GM15510 (cell line): ENCODE measurements around the gene TUB.

Source experiments
- POLR2A ChIP-seq: IDR thresholded peaks from 3 replicates; pipeline ENCODE4 v1.6.1; 2011; ENCODE audit warnings: borderline replicate concordance; ENCODE audit not compliant: insufficient read length; ENCODE audit errors: extremely low read depth

Gene TUB

GRCh38 chr11:8089791-8090510, 8.9 kb downstream of the TUB start:
- TF ChIP-seq POLR2A, result no peak

DNA sequence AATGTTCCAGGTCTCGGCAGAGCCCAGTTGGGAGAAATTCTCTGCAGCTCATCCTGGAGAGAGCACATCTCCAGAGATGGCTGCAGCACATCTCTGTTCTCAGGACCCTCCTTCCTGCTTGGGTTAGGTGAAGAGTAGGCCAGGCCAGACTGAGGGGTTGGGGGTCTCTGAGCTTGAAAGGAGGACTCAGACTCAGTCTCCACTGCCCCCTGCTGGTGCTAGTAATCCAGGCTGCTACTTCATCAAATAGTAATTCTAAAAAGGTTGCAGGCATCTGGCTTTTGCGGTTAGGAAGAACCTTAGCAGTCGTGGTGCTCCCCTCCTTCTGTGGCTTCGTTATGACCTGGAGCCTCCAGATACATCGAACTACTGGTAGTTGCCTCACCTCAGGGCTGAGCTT, 9.7 kb downstream of the TUB start:
- no peak for TF ChIP-seq POLR2A

DNA sequence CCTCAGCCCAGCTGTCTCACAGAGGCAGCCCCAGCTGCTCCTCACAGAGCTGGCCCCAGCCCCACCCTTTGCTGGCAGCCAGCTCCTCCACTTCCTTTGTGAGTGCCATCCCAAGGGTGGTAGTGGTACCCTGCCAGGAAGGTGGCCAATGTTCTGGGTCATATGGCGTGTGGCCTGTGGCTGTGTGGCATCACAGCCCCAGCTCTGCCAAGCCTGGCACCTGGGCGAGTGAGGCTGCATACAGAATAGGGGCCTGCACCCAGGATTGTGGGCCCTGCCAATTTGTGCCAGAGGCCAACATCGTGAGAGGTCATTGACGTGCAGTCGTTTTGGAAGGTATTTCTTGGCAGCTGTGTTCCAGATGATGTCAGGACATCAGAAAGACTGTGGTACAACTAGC, 10.7 kb downstream of the TUB start:
- no peak for TF ChIP-seq POLR2A

GRCh38 chr11:8092587-8093424, 11.8 kb downstream of the TUB start:
- no peak for TF ChIP-seq POLR2A

- TF ChIP-seq POLR2A, result no peak
These were observed 13.0 kb downstream of the TUB start for GRCh38 chr11:8093931-8094575.

DNA sequence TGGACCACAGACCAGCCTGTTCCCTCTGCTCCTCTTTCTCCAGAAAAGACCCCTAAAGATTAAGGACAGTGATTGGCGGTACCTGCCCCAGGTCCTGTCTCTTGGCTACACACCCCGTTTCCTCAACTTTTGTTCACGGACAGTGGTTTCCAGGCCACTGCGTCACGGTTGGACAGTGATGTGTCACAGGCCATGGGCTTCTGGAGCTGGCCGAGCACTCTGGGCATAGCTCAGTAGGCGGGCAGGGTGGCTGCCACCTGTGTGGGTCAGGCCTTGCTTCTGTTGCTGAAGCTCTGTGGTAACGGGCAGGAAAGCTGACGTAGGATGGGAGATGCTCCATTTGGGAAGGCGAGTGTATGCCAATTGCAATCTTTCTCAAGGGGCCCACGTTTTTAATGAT, 13.6 kb downstream of the TUB start:
- TF ChIP-seq POLR2A, result no peak

DNA sequence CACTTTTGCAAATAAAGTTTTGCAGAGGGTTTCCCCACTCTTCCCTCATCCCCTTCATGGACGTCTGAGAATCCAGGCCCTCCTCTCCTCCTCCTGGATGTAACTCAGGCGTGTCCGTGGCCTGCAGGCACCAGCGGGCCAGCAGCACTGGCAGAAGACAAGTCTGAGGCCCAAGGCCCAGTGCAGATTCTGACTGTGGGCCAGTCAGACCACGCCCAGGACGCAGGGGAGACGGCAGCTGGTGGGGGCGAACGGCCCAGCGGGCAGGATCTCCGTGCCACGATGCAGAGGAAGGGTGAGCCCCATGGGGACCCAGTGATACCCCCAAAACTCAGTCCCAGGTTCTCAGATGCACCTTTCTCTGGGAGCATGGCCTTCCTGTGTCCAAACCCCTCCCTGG, 14.4 kb downstream of the TUB start:
- no peak for TF ChIP-seq POLR2A

GRCh38 chr11:8095806-8096522, 15.0 kb downstream of the TUB start:
- no peak for TF ChIP-seq POLR2A

DNA sequence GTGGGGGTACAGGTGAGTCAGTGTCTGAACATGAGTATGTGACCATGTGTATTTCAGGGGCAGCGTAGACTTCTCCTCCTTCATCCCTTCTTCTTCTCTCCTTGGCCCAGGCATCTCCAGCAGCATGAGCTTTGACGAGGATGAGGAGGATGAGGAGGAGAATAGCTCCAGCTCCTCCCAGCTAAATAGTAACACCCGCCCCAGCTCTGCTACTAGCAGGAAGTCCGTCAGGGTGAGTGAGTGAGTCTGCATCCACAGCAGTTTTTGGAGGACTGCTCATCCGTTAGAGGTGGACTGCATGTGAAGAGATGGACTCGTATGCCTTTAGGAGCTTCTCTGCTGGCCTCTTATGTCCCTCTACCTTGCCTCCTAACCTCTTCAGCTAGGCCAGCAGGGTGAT, 15.6 kb downstream of the TUB start:
- no peak for TF ChIP-seq POLR2A

GRCh38 chr11:8097062-8097461, 16.1 kb downstream of the TUB start:
- no peak for TF ChIP-seq POLR2A

DNA sequence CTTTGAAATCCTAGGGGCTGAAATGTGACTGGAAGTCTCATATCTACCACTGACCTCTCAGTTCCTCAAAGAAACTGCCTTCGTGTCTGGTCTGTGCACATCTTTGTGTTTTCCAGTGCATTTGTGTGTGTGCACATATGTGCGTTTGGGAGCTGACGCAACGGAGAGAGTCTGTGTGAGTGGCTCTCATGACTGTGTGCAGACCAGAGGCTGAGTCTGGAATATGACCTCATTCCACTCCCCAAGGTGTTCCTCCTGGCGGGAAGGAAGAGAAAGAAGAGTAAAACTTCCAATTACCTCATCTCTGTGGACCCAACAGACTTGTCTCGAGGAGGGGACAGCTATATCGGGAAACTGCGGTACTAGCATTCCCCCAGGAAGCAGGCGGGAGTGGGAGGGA, 16.5 kb downstream of the TUB start:
- no peak for TF ChIP-seq POLR2A

DNA sequence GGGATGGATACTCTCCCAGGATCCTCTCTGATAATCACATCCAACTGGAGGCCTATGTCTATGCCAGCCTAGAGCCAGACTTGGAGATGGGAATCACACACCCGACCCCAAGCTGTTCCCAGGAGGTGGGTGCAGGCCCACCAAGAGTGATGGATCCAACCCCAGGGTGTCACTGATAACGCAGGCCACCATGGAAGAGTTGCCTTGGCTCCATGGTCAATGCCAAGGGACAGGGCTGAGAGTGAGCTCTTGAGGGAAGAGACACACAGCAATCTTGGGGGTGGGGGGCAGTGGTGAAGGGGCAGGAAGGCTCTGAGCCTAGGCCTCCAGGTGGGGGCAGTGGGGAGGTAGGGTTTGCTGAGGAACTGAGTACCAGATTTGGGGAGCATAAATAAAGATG, 16.9 kb downstream of the TUB start:
- TF ChIP-seq POLR2A, result no peak

DNA sequence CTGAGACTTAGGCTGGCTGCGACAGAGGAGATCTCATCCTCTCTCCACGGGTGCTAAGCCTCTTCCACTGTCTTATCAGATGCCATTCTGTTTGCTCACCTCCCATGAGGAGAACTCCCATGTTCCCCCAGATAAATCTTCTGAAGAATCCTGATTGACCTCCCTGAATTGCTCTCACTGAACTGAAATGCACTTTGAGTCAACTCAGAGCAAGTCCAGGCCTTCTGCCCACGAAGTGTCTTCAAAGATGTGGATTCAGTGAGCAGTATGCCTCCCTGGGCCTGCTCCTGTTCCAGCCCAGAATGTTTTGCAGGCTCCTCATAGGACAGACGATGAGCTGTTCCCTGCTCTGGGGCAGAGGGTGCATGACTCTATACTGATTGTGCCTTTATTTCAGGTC, 17.4 kb downstream of the TUB start:
- TF ChIP-seq POLR2A, result no peak

GRCh38 chr11:8098879-8099278, 17.9 kb downstream of the TUB start:
- no peak for TF ChIP-seq POLR2A

GRCh38 chr11:8099291-8099899, 18.4 kb downstream of the TUB start:
- no peak for TF ChIP-seq POLR2A

DNA sequence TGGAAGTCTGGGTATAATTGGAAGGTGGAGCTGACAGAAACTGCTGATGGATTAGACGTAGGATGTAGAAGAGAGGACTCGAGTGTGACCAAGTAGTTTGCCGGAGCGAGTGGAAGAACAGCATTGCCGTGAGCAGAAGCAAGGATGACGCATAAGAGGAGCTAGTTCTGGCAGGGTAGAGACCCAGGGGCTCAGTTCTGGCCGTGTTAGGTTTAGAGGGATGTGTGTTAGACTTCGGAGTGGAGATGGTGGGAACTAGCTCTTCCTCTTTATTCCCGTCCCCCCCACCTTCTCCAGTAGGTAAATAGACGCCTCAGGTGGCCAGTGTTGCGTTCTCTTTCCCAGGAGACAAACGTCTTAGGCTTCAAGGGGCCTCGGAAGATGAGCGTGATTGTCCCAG, 19.1 kb downstream of the TUB start:
- no peak for TF ChIP-seq POLR2A

- TF ChIP-seq POLR2A, result no peak
These were observed 19.6 kb downstream of the TUB start for GRCh38 chr11:8100605-8101004.
